ENCODE data around the gene NAALADL2.
"Not testable (repeated sequence)": the region's sequence is repeated elsewhere in the genome, so short reads cannot be mapped to it uniquely, and the experiment has no call there.

Gene NAALADL2

GRCh38 chr3:175411405-175411804 lies 552.3 kb downstream of the NAALADL2 start:
- no peak for DNase-seq (ENCODE audit: low read depth in 3 of 3, low spot score in 1 of 3)

GRCh38 chr3:175411946-175412345 lies 552.8 kb downstream of the NAALADL2 start:
- DNase-seq (ENCODE audit: low read depth in 3 of 3, low spot score in 1 of 3): no peak

GRCh38 chr3:175413926-175414325 lies 554.8 kb downstream of the NAALADL2 start:
- no peak for DNase-seq (ENCODE audit: low read depth in 3 of 3, low spot score in 1 of 3)

- DNase-seq (ENCODE audit: low read depth in 3 of 3, low spot score in 1 of 3): no peak
These were observed 557.5 kb downstream of the NAALADL2 start for GRCh38 chr3:175416600-175416999.

GRCh38 chr3:175417426-175417825 lies 558.3 kb downstream of the NAALADL2 start:
- DNase-seq (ENCODE audit: low read depth in 3 of 3, low spot score in 1 of 3): no peak

- no peak for DNase-seq (ENCODE audit: low read depth in 3 of 3, low spot score in 1 of 3)
These were observed 562.8 kb downstream of the NAALADL2 start for GRCh38 chr3:175421902-175422301.

GRCh38 chr3:175422744-175423143 lies 563.6 kb downstream of the NAALADL2 start:
- no peak for DNase-seq (ENCODE audit: low read depth in 3 of 3, low spot score in 1 of 3)

DNA sequence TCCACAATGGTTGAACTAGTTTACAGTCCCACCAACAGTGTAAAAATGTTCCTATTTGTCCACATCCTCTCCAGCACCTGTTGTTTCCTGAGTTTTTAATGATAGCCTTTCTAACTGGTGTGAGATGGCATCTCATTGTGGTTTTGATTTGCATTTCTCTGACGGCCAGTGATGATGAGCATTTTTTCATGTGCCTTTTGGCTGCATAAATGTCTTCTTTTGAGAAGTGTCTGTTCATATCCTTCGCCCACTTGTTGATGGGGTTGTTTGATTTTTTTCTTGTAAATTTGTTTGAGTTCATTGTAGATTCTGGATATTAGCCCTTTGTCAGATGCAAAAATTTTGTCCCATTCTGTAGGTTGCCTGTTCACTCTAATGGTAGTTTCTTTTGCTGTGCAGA lies 564.7 kb downstream of the NAALADL2 start:
- DNase-seq (ENCODE audit: low read depth in 3 of 3, low spot score in 1 of 3): not testable (repeated sequence)

GRCh38 chr3:175426805-175427204 lies 567.7 kb downstream of the NAALADL2 start:
- DNase-seq (ENCODE audit: low read depth in 3 of 3, low spot score in 1 of 3): no peak

DNA sequence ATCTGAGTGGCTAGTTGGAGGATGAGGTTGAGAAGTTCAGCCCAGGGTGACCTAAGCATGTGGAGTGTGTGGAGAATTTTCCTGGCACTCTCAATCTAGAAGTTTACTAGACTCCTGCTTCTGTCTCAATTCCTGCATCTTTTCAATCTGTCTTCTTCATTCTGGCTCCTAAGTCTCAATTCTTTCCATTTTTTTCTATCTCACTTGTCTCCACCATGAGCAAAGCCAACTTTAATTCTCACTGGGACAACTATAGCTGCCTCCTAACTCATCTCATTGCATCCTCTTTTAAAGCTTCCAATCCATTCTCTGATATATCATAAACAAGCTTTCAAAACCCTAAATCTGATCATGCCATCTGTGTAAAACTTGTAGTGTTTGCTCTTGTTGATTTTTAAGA lies 569.3 kb downstream of the NAALADL2 start:
- DNase-seq (ENCODE audit: low read depth in 3 of 3, low spot score in 1 of 3): no peak

GRCh38 chr3:175430983-175431773 lies 572.0 kb downstream of the NAALADL2 start:
- DNase-seq (ENCODE audit: low read depth in 3 of 3, low spot score in 1 of 3): no peak

DNA sequence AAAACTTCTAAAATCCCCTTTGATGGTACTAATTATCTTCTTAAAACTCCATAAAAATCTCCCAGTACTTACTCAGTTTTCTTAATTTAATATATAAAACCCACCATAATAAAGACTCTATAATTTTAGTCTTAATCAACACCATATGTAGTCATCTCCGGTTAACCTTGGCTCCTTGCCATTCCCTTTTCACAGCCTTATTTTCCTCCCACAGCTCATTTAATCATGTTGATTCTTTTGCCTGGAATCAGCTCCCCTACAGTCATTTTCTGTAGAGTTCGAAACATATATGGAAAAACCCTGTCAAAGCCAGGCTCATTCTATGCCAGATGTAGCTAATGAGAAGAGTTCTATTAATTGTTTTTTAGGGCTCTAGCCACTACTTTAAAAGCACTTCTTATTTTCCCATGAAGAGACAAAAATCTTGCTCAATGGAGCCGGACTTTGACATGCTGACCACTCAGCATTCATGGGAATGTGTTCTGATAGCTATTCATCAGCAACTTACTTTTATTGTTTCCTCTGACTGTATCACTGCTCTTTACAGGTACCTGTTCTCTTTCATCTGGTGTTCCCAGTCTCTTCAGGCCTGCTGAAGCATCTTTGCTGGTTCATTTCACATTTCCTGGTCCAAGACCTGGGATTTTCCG lies 573.4 kb downstream of the NAALADL2 start:
- DNase-seq (ENCODE audit: low read depth in 3 of 3, low spot score in 1 of 3): no peak

DNA sequence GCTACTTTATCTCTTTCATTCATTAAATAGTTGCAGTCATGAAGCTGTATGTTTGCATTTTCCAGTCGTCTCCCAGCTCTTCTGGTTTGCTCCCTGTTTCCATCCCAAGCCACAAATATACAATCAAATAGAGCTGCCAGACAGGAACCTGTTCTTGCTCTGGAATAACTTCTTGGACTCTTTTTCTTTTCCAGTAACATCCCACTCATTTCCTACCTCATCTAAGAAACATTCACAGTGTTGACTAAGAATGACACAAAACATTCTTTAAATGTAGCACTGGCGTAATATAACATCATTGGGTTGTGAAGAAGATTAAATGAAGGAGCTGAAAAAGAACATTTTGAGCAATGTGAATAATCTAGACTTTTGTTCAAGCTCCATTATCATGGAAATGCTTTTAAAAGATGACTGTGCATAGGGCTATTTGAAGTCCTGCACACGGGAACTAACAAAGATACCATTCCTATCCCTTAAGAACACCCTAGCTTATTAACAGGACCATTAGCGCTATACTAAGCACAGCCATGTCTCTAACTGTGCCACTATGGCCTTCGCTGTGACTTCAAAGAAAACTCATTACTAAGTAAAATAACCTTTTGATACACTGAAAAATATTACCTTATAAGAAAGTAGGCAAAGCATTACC lies 574.0 kb downstream of the NAALADL2 start:
- no peak for DNase-seq (ENCODE audit: low read depth in 3 of 3, low spot score in 1 of 3)

- DNase-seq (ENCODE audit: low read depth in 3 of 3, low spot score in 1 of 3): no peak
These were observed 575.4 kb downstream of the NAALADL2 start for GRCh38 chr3:175434561-175434960.

- DNase-seq (ENCODE audit: low read depth in 3 of 3, low spot score in 1 of 3): no peak
These were observed 584.5 kb downstream of the NAALADL2 start for GRCh38 chr3:175443682-175444081.

DNA sequence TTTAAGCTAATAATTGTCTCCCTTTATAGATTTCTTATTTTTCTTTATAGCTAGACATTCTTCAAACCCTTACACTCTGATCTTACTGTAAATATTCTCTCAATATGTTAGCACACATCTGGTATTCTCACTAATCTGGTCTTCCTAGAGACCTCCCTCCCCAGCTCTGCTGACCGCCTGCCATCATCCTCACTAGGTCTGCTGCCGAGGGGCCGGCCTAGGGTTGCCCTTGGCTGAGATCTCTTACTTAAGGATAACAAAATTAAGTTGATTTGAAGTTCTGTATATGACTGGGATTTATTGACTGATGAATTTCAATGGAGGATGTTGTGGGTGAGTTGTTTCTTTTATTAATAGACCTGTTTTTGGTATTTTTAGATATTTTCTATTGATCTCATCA lies 586.6 kb downstream of the NAALADL2 start:
- no peak for DNase-seq (ENCODE audit: low read depth in 3 of 3, low spot score in 1 of 3)

- no peak for DNase-seq (ENCODE audit: low read depth in 3 of 3, low spot score in 1 of 3)
These were observed 588.4 kb downstream of the NAALADL2 start for GRCh38 chr3:175447521-175447920.

DNA sequence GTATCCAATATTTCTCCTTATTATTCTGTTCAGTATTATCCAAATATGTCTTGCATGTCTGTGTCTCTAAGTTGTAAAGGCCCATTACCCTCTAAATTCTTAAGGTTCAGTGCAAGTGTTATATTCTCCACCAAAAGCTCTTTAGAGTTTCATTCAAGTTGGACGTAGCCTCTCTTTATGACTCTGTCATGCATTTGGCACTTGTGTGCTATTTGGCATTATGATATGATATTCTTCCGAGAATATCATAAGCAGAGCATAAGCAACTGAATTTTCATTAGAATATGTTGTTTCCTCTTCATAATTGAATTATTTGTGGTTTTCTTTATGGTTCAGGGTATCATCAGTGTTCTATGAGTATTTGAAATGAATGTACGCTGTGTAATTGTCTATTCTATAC lies 594.2 kb downstream of the NAALADL2 start:
- no peak for DNase-seq (ENCODE audit: low read depth in 3 of 3, low spot score in 1 of 3)

- DNase-seq (ENCODE audit: low read depth in 3 of 3, low spot score in 1 of 3): no peak
These were observed 597.3 kb downstream of the NAALADL2 start for GRCh38 chr3:175456466-175456865.

DNA sequence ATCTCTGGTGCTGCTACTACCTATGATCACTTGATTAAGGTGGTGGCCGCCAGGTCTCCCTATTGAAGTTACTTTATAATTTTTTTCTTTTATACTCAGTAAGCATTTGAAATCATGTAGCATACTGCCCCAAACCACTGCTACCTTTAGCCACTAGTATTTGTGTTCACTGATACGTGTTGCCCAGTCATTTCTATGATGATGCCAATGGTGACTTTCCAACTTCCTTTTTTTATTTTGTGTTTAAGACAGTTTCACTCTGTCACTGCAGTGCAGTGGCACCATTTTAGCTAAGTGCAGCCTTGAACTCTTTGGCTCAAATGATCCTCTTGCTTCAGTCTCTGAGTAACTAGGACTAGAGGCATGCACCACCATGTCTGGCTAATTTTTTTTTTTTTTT lies 598.2 kb downstream of the NAALADL2 start:
- no peak for DNase-seq (ENCODE audit: low read depth in 3 of 3, low spot score in 1 of 3)

DNA sequence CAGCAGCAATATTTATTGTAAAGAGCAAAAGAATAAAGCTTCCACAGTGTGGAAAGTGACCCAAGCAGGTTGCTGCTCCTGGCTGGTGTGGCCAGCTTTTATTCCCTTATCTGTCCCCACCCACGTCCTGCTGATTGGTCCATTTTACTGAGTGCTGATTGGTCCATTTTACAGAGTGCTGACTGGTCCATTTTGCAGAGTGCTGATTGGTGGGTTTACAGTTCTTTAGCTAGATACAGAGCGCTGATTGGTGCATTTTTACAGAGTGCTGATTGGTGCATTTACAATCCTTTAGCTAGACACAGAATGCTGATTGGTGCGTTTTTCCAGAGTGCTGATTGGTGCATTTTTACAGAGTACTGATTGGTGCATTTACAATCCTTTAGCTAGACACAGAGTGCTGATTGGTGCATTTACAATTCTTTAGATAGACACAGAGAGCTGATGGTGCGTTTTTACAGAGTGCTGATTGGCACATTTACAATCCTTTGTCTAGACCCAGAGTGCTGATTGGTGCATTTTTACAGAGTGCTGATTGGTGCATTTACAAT lies 601.8 kb downstream of the NAALADL2 start:
- not testable (repeated sequence) for DNase-seq (ENCODE audit: low read depth in 3 of 3, low spot score in 1 of 3)

- DNase-seq (ENCODE audit: low read depth in 3 of 3, low spot score in 1 of 3): no peak
These were observed 605.2 kb downstream of the NAALADL2 start for GRCh38 chr3:175464362-175464761.

Measured in stimulated activated CD4-positive, alpha-beta T cell treated with anti-CD3 and anti-CD28 coated beads, TNF-alpha, amount 100 ng/mL, for 1 hour (primary cell).